ENCODE measurements around the gene MUC22.
"Not testable (repeated sequence)": the region's sequence is repeated elsewhere in the genome, so short reads cannot be mapped to it uniquely, and the experiment has no call there.

Gene MUC22

DNA sequence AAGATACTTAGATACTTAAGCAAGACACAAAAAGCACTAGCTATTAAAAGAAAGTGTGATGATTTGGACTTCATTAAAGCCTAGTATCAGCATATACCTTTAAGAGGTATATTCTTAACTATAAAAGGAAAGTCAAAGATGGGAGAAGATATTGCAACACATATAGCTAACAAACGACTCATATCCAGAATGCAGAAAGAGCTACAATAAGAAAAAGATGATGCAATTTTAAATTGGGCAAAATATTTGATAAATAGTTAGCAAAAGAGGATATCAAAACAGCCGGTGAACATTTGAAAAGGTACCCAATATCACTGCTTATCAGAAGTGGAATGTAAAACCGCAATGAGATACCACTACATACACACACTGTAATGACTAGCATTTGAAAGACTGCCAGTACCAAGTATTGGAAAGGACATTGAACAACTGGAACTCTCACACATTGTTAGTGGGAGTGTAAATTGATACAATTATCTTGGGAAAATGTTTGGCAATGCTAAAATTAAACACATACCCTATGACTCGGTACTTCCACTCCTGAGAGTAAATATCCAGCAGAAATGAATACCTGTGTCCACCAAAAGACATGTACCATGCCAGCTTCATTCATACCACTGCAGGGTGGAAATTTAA, 25.7 kb downstream of the MUC22 start:
- intact Hi-C loops (cut with DNase I), result no loop called here
- DNase-seq, result no peak

DNA sequence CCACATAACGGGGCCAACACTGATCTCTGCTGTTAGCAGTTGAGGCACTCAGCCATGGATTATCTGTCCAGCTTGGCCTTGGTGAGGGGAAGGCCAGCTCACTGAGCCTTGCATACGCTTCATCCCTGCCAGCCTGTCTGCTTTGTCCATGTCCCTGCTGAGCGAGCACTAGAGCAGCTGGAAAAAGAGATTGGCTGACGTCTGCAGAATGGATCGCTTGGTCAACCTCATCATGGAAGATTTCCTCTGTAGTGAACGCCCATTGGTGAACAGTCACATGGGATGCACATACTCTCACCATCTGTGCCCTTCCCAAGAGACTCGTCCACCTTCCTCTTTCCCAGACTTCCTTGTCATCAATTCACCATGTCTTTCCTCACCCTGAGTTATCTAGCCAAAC, 26.9 kb downstream of the MUC22 start:
- intact Hi-C loops (cut with DNase I), result no loop called here
- DNase-seq, result peak in 3 of 10 donors; percentile 24 to 70 (median 48)

DNA sequence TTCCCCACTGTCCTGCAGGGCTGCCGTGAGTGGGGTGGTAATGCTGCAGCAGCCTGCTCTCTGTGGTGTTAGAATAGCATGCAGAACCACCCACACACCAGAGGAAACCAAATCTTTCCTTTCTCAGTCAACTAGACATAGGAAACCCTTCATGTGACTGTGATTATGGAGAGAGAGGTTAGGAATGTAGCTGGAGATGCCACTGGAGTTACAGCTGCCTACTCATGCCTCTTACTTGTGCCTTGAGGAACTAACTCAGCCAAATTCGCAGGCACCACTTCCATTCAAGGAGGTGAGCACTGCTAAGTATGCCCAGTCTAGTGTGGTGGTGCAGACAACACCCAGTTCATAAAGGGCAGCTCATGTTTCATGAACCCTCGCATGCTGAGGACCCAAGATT, 27.4 kb downstream of the MUC22 start:
- intact Hi-C loops (cut with DNase I), result no loop called here
- peak in 3 of 10 donors; percentile 7 to 37 (median 15) for DNase-seq

DNA sequence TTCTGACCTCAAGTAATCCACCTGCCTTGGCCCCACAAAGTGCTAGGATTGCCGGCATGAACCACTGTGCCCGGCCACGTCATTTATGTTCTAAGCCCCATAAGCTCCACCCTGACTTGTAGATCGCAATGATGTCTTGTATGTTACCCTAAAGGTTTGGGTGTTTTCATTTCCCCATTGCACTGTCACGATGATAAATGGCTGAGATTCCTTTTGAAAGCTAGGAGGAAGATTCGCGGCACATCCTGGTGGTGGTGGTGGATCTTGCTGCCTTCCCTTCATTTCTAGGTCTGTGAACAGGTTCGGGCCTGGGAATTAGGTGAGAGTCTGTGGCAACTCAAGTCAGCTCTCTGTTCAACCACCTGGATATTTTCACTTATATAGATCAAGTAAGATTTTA, 28.3 kb downstream of the MUC22 start:
- intact Hi-C loops (cut with DNase I), result no loop called here
- no peak for DNase-seq

DNA sequence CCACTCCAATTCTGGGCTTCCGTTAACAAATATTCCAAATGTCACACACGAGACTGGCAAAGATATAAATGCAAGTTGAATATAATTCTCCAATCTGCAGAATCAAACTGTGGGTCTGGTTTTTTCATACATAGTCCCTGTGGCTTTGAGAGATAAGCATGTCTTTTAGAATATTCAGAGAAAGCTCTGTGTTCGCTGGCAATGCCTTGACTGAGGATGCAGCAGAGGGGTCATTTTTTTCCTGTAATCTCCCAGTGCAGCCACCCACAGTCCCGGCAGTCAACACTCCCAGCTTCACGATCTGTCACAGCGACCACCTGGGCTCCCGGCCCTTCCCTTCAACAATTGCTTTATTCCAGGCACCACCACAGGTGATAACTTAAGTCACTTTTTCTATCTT, 30.5 kb downstream of the MUC22 start:
- DNase-seq, result no peak
- intact Hi-C loops (cut with DNase I), result no loop called here

DNA sequence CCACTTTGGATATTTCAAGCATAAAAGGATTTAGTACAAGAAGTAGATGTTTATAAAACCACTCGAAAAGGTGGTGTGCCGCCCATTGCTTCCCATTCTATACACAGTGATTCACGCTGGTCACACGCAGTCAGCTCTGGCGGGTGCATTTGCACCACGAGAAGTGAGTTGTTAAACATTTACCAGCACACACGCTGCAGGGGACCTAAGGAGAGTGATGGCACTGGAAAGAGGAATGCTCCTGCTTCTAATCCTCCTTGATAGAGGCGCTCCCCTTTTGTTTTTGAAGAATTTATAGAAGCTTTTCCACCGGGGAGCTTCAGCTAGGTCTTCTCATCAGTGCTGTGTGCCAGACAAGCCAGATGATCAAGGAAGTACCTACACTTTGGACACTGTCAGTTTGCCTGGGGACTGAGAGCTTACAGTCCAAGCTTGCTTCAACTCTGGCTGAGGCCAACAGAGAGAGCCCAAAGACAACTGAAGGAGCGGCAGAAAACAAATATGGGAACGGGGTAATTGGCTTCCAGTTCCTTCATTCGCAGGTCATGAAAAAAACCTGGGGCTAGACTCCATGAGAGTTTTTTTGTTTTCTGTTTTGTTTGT, 31.2 kb downstream of the MUC22 start:
- intact Hi-C loops (cut with DNase I), result no loop called here
- DNase-seq, result no peak

DNA sequence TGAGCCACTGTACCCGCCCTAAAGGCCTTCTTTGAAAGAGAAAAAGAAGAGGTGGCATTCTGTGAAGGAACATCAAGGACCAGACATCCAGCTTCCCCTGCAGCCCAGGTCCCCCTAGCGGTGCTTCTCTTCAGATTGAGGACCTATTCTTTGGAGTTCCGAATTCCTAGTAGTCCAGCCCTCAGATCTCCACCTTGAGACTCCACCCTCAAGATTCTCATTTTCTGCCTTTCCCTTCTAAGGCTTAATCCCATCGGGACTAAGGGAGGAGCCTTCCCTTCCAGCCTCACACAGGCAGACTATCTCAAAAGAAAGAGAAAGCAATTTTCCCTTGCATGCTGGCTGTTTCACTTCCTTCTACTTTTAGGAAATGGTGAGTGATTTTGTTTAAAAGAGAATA, 32.5 kb downstream of the MUC22 start:
- DNase-seq, result peak in 1 of 10 donors; percentile 33
- intact Hi-C loops (cut with DNase I), result no loop called here

DNA sequence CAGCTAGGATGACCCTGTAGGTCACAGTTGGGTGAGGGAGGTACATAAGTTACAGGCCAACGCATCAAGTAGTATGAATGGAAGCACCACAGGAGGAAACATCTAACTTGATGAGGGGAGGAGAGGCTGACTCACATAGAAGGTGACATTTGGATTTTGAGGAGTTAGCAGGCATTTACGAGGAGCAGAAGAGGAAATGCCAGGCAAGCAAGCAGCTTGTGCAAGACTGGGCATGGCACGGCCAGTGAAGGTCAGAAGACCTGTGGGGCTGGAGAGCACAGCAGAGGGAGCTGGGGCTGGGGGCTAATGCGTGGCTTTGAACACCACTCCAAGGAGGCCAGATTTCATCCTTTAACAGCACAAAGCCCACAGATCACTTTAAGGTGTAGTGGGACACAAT, 37.8 kb downstream of the MUC22 start:
- DNase-seq, result no peak
- intact Hi-C loops (cut with DNase I), result no loop called here

DNA sequence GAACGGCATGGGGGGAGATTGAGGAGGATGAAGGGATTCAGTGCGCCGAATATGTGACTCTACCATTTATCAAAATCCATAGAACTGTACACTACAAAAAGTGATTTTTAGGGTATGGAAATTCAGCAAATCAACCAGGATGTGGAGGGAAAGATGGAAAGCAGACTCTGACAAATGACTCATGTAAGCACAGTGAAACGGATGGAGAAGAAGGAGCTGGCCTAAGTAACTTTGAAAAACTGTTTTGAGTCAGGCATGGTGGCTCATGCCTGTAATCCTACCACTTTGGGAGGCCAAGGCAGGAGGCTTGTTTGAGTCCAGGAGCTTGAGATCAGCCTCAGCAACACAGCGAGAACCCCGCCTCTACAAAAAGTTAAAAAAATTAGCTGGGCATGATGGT, 39.2 kb downstream of the MUC22 start:
- no peak for DNase-seq
- intact Hi-C loops (cut with DNase I), result no loop called here

DNA sequence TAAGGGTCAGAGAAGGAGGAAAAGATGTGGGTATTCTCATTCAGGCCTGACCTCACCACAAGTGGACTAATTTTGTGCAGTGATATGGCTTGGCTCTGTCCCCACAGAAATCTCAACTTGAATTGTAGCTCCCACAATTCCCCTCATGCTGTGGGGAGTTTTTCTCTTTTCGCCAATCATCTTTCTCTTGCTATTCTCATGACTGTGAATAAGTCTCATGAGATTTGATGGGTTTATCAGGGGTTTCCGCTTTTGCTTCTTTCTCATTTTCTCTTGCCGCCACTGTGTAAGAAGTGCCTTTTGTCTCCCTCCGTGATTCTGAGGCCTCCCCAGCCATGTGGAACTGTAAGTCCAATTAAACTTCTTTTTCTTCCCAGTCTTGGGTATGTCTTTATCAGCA, 42.9 kb downstream of the MUC22 start:
- DNase-seq; intact Hi-C loops (cut with DNase I): not testable (repeated sequence)

DNA sequence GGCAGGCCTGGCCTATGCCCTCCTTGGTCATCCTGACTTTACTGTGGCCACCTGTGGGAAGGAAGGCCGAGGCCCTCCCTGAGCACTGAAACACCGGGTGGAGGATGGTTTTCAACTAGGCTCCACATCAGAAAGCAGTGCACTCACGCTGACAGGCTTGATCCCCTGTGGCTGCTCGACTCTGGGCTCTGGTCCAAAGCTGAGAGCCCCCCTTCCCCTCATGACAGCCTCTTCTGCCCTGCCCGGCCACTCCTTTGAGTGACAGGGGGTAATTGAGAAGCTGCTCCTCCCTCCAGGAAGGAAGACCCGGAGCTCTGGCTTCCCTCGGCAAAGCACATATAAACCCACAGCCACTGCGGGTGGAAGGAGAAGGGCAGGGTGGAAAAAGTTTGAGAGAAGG, 43.6 kb downstream of the MUC22 start:
- intact Hi-C loops (cut with DNase I), result no loop called here
- DNase-seq, result no peak

DNA sequence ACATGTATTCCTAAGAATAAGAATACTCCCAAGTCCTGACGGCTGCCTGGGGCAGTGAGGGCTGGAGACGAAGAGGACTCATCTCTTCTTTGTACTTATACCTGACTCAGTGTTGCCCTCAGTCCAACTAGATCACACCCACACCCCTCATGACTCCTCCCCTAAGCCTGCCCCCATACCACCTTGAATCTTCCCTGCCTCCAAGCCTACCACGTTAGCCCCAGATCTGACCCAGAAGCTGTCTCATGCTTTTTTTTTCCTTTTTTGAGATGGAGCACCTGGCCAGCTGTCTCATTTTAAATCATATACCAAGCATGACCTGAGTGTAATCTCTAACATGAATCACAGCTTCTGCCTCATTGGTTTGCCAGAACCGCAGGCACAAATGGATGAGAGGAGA, 45.2 kb downstream of the MUC22 start:
- intact Hi-C loops (cut with DNase I), result no loop called here
- no peak for DNase-seq

DNA sequence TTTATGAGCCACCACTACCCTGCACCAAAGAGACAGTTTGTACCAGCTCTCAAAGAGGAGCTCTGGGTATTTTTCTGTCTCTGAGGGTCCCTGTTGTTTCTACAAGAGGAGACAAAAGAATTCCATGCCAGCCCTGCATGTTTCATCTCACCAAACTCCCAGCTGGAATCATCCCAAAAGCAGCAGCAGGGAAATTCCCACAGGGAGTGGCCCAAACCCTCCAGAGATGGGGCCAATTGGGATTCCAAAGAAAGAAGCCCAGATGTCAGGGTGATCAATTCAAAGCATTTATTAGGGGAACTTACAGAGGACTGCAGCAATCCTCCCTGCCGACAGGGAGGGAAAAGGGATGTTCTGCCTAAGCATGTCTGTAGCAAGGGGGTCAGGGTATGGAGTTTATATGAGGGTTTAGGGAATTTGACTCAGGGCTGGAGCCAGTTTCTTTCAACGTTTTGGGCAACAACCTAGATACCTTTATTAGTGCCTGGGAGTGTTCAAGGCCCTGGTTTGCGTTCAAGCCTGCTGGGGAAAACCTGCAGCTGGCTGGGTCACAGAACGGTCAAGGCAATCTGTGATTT, 47.2 kb downstream of the MUC22 start:
- DNase-seq, result no peak
- intact Hi-C loops (cut with DNase I), result loop anchor here (2.0 kb wide), 1 partner anchor 29 kb away; no protein-coding TSS in a partner anchor

DNA sequence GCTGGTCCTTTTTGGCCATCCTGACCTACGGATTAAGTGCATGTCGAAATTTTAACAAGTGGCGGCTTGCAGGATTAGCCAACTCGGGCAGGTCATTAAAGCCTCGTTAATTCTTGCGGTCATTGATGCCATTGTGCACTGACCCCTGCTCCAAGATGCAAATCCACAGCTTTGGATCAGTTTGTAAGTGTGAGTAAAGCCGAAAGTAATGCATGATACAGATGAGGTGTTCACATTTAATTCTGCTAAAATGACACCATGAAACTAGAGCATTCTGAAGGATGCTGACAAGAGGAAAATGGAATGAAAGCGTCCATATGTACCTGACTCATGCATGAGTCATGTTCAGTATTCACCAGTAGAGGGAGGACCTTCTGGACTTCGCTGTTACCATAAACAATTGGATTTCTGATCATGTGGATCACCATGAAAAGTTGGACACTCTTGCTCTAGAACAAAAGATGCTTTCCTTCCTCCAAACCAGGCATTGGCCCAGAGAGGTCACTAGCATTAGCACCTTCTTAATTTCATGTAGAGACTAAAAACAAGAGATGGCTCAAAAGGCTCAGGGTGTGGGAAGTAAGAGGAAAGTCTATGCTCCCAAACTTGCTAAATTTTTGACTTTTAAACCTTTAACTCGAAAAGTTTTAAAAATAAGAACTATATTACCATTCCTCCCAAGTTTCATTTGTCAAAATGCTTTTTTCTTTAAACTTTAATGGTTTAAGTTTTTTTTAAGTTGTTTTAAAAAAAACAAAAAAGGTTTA, 48.0 kb downstream of the MUC22 start:
- no peak for DNase-seq
- intact Hi-C loops (cut with DNase I), result no loop called here

DNA sequence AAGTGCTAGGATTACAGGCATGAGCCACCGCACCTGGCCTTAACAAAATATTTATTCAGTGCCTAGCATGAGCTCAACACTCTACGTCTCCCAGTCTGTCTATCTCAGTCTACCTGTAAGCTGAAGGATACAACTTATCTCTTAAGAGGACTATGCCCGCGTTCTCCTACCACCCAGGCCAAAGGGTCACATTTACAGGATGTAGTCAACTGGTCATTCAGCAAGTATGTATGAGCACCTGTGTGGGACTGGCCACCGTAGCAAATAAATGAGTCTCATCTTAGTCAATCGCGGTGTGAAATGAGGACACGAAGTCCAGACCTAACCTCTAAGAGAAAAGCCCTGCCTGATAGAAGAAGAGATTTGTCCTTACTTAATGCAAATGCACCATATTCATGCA, 49.9 kb downstream of the MUC22 start:
- intact Hi-C loops (cut with DNase I), result no loop called here
- DNase-seq, result no peak

DNA sequence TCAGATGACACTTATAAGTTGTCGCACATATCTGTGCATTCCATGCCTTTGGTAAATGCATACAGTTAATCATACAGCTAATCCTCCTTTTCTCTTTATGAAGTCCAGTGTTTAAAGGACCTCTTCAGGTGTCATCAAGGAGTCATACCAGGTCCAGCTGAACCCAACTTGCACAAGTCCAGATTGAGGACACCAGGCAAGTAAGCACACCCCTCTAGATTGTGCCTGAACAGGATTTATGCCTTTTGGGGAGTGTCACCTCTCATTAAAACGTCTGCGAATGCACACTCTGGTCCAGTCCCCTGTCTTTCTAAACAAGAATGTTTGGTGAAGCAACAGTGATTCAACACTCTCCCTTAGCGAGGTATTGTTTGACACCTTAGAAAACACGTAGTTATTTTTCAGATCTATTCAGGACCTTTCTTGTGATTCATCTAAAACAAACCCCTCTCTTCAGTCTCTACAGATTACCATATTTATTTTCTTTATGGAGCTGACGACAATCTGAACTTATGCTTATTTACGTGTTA, 53.7 kb downstream of the MUC22 start:
- DNase-seq, result no peak
- intact Hi-C loops (cut with DNase I), result no loop called here

DNA sequence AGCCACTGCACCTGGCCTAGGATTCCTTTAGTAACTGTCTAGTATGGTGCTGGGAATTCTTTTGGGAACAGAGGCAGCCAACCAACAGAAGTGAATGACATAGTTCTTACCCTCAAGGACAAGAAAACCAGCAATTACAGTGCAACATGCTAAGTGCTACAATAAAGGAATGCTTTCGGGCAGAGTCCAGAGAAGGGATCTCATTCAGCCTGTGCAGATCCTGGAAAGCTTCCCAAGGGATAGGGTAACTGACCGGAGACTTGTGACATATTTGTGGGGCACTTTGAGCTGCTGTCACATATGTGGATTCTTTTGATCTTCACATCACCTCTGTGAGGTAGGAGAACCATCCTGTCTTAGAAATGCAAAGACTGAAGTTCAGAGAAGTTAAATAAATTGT, 55.3 kb downstream of the MUC22 start:
- no peak for DNase-seq
- intact Hi-C loops (cut with DNase I), result no loop called here

DNA sequence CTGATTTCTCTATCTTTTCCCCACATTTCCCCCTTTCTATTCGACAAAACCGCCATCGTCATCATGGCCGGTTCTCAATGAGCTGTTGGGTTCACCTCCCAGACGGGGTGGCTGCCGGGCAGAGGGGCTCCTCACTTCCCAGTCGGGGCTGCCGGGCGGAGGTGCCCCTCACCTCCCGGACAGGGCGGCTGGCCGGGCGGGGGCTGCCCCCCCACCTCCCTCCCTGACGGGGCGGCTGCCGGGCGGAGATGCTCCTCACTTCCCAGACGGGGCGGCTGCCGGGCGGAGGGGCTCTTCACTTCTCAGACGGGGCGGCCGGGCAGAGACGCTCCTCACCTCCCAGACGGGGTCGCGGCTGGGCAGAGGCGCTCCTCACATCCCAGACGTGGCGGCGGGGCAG, 56.8 kb downstream of the MUC22 start:
- peak in 1 of 10 donors; percentile 76 for DNase-seq
- intact Hi-C loops (cut with DNase I), result not testable (repeated sequence)

DNA sequence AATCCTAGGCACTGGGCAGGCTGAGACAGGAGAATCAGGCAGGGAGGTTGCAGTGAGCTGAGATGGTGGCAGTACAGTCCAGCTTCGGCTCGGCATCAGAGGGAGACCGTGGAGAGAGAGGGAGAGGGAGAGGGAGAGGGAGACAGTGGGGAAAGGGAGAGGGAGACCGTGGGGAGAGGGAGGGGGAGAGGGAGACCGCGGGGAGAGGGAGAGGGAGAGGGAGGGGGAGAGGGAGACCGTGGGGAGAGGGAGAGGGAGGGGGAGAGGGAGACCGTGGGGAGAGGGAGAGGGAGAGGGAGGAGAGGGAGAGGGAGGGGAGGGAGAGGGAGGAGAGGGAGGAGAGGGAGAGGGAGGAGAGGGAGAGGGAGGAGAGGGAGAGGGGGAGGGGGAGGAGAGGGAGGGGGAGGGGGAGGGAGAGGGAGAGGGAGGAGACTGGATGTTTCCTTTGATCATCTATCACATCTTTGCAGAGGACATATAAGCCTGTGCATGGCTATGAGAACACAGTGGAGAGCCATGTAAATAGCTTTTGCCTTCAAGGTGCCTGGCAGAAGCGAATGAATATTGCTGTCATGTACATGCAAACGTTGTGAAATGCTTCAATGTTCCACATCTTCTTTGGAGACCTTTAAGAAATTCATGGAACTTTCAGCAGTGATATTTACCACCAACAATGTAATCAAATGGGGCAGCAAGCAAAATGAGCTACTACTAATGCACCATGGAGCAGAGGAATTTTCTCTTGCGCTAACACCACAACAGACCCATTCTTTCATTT, 57.8 kb downstream of the MUC22 start:
- intact Hi-C loops (cut with DNase I), result not testable (repeated sequence)
- DNase-seq, result peak in 4 of 10 donors; percentile 29 to 86 (median 56)

DNA sequence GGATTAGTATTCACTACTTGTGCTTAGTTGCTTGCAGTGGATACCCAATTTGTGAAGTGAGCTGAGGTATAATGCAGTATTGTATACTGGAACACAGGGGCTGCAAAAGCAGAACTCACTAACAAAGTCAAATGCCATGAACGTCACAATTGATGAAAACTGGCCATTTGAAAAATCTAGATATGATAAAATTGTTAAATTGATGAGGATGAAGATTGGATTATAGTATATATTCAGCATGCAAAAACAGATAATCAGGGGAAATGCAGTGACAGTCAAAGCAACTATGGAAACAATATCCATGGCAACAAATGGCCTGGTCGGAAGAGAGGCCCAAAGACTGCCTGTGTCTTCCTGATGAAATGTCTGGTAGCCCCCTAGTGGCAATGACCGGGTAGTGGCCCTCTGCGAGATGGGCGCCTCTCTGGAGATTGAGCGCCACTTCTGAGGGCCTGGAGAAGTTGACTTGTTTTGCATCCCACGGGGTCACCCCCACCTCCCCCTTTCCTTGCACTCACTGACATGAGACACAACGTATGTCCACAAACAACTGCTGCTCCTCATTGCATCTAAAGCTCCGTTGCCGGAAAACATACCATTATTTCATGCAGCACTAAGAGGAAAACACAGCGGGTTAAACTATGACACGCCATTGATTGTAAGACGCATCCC, 58.5 kb downstream of the MUC22 start:
- intact Hi-C loops (cut with DNase I), result no loop called here

More for the DNA sequence above, 58.5 kb downstream of the MUC22 start:
- DNase-seq, result peak; percentile 72 to 98 (median 84)

Data from posterior cingulate gyrus (tissue), 11 donors.